GM12878 (cell line): ENCODE measurements around the gene PID1. TPM values are rescaled to one million over a fixed set of nuclear protein-coding genes. Genes with fewer than 3 reads are reported as not detected.
A peak's percentile ranks its signal among the peaks of the same experiment; 100 is the strongest.

Experiments
- ATAC-seq: fragments of 200-7000 bp; cut with Tn5 transposase; 3 replicates; pipeline ENCODE4 v1.9.1; 2020; ENCODE audit warnings: mild to moderate bottlenecking, moderate library complexity
- BruUV-seq: library from RNA; stranded (reverse); fragments of 400-500 nt; replicated peaks from 2 replicates; lab custom pipeline; 2021; lab: Mats Ljungman, UMichigan
- CTCF ChIA-PET: fragments of 300-600 bp; sonication (Branson Sonifier 250); formaldehyde crosslinking; extraction: SDS; loops from one replicate; lab custom pipeline; 2021; ENCODE audit warnings: inconsistent platforms; lab: Yijun Ruan, JAX
- POLR2A ChIA-PET: fragments of 350-600 bp; formaldehyde crosslinking; extraction: SDS; loops from one replicate; lab custom pipeline; 2021; ENCODE audit warnings: inconsistent platforms; lab: Charles Lee
- RAD21 ChIA-PET: fragments of 300-600 bp; sonication (Branson Sonifier 250); formaldehyde crosslinking; loops from one replicate; lab custom pipeline; 2023; ENCODE audit warnings: antibody characterized with exemption; ENCODE audit not compliant: unreplicated experiment; lab: Charles Lee
- SMC1A ChIA-PET: fragments of 300-600 bp; sonication (Branson Sonifier 250); formaldehyde crosslinking; loops from one replicate; lab custom pipeline; 2023; ENCODE audit not compliant: unreplicated experiment, uncharacterized antibody; lab: Charles Lee
- DNase-seq: peaks from one replicate; pipeline ENCODE4 v3.0.0-alpha.2; 2011; ENCODE audit warnings: low read depth, low spot score
- FAIRE-seq: peaks from 3 replicates; lab custom pipeline; 2011; peaks lifted over from hg19 to GRCh38; lab: Jason Lieb, UNC
- H2AFZ ChIP-seq: 2 replicates; pipeline ENCODE4 v1.6.0; 2011; ENCODE audit warnings: low read depth, low read length, control low read depth; ENCODE audit not compliant: control insufficient read depth
- H3K27ac ChIP-seq: 2 replicates; pipeline ENCODE4 v1.5.1; 2011; ENCODE audit warnings: control low read depth; ENCODE audit not compliant: control insufficient read depth, insufficient read depth
- H3K27me3 ChIP-seq, 2 experiments: replicated peaks in 1 of 2; 2 replicates each; pipeline versions ENCODE4 v1.6.0 to v1.6.1; 2011; ENCODE audit warnings: low read length in 1 of 2; ENCODE audit not compliant: control insufficient read depth in 2 of 2, insufficient read depth in 2 of 2
- H3K36me3 ChIP-seq, 2 experiments: 2 replicates each; pipeline ENCODE4 v1.5.1; 2011; ENCODE audit warnings: low read length in 1 of 2; ENCODE audit not compliant: control insufficient read depth in 2 of 2, insufficient read depth in 2 of 2
- H3K4me1 ChIP-seq: 2 replicates; pipeline ENCODE4 v1.6.1; 2011; ENCODE audit warnings: mild to moderate bottlenecking, low read length, moderate library complexity, mixed read lengths; ENCODE audit not compliant: control insufficient read depth, insufficient read depth
- H3K4me2 ChIP-seq: 2 replicates; pipeline ENCODE4 v1.6.0; 2011; ENCODE audit warnings: control low read depth; ENCODE audit not compliant: control insufficient read depth, insufficient read depth
- H3K4me3 ChIP-seq: fragments of 200-600 bp; sonication (generic); 2 replicates; pipeline ENCODE4 v1.5.1; 2016
- H3K79me2 ChIP-seq: 2 replicates; pipeline ENCODE4 v1.6.0; 2011; ENCODE audit warnings: low read length; ENCODE audit not compliant: control insufficient read depth, insufficient read depth
- H3K9ac ChIP-seq: 2 replicates; pipeline ENCODE4 v1.8.0; 2011; ENCODE audit warnings: low read length, control low read depth, mixed read lengths; ENCODE audit not compliant: control insufficient read depth, insufficient read depth
- H3K9me3 ChIP-seq: replicated peaks from 3 replicates; pipeline ENCODE4 v1.5.1; 2011; ENCODE audit warnings: mild to moderate bottlenecking, low read length; ENCODE audit not compliant: control insufficient read depth, insufficient read depth
- H4K20me1 ChIP-seq: 2 replicates; pipeline ENCODE4 v1.6.0; 2011; ENCODE audit not compliant: control insufficient read depth, insufficient read depth
- ASH2L ChIP-seq: fragments of 300-600, 200-600 bp; sonication (generic); IDR thresholded peaks from 2 replicates; pipeline ENCODE4 v1.6.1; 2017; ENCODE audit warnings: low read depth, mild to moderate bottlenecking, borderline replicate concordance
- ATF7 ChIP-seq: fragments of 450-650 bp; IDR thresholded peaks from 2 replicates; pipeline ENCODE4 v1.6.1; 2016; ENCODE audit warnings: low read depth, mild to moderate bottlenecking
- BRCA1 ChIP-seq: IDR thresholded peaks from 2 replicates; pipeline ENCODE4 v1.6.1; 2011; ENCODE audit warnings: low read depth, low read length, improper control_type of control experiment
- CHD1 ChIP-seq: IDR thresholded peaks from 2 replicates; pipeline ENCODE4 v1.6.1; 2012; ENCODE audit warnings: low read depth, low read length, improper control_type of control experiment
- EZH2 ChIP-seq: IDR thresholded peaks from 2 replicates; pipeline ENCODE4 v1.6.1; 2012; ENCODE audit warnings: low read depth, mild to moderate bottlenecking, control low read depth, inconsistent platforms, low read length, borderline replicate concordance; ENCODE audit not compliant: control insufficient read depth
- IKZF2 ChIP-seq, 2 experiments: fragments of 450-650 bp; IDR thresholded peaks; 2 replicates each; pipeline ENCODE4 v1.6.1; 2017; ENCODE audit warnings: mild to moderate bottlenecking in 2 of 2, moderate library complexity in 2 of 2
- IRF3 ChIP-seq: fragments of 450-650 bp; IDR thresholded peaks from 2 replicates; pipeline ENCODE4 v1.6.1; 2014; ENCODE audit warnings: mild to moderate bottlenecking
- IRF5 ChIP-seq: fragments of 450-650 bp; IDR thresholded peaks from 2 replicates; pipeline ENCODE4 v1.6.1; 2017; ENCODE audit warnings: borderline replicate concordance
- NFYB ChIP-seq: IDR thresholded peaks from 2 replicates; pipeline ENCODE4 v1.6.1; 2011; ENCODE audit warnings: low read depth, mild to moderate bottlenecking, low read length, improper control_type of control experiment, moderate library complexity; ENCODE audit not compliant: insufficient read depth
- NR2C1 ChIP-seq: fragments of 450-650 bp; IDR thresholded peaks from 2 replicates; pipeline ENCODE4 v1.6.1; 2017; ENCODE audit warnings: antibody characterized with exemption, mild to moderate bottlenecking, moderate library complexity
- NR2C2 ChIP-seq: IDR thresholded peaks from 2 replicates; pipeline ENCODE4 v1.6.1; 2011; ENCODE audit warnings: borderline replicate concordance, low read depth; ENCODE audit not compliant: control insufficient read depth, insufficient read length
- PAX8 ChIP-seq: fragments of 450-650 bp; IDR thresholded peaks from 2 replicates; pipeline ENCODE4 v1.6.1; 2017; ENCODE audit warnings: mild to moderate bottlenecking, moderate library complexity
- RBBP5 ChIP-seq: fragments of 200-600 bp; sonication (generic); conservative IDR thresholded peaks from 2 replicates; pipeline ENCODE4 v1.6.1; 2016
- SUZ12 ChIP-seq: fragments of 200-600 bp; sonication (generic); IDR thresholded peaks from one replicate; pipeline ENCODE4 v1.6.1; 2018; ENCODE audit warnings: antibody characterized with exemption, mild to moderate bottlenecking; ENCODE audit not compliant: unreplicated experiment
- TCF7 ChIP-seq: IDR thresholded peaks from 2 replicates; pipeline ENCODE4 v1.6.1; 2014; ENCODE audit warnings: antibody characterized with exemption, borderline replicate concordance
- ZBED1 ChIP-seq: IDR thresholded peaks from 2 replicates; pipeline ENCODE4 v1.6.1; 2016; ENCODE audit warnings: borderline replicate concordance
- in situ Hi-C: fragments of 300-500 bp; cut with MboI; formaldehyde crosslinking; loops from 9 replicates; pipeline ENCODE4 v1.14.3; 2018; ENCODE audit warnings: mixed read lengths
- intact Hi-C: fragments of 100-400 bp; cut with micrococcal nuclease; formaldehyde crosslinking; loops from one replicate; pipeline ENCODE4 v1.14.2; 2022; ENCODE audit not compliant: unreplicated experiment
- polyA plus RNA-seq, 11 experiments: library from polyadenylated mRNA; depleted of rRNA in 4 of 11; unstranded in 6 of 11; stranded (reverse) in 5 of 11; fragments of >200 nt; fragmentation: Nextera tagmentation in 4 of 11; fragmentation: Illumina TruSeq in 1 of 11; extraction: Ambion mirVana in 4 of 11; extraction: Trizol in 1 of 11; gene quantifications; 1 replicate in 1 of 11; 2 replicates in 10 of 11; pipeline versions ENCODE4 v1.2.1 to v1.2.3, GENCODE V29; 2011 to 2016; ENCODE audit warnings: inconsistent platforms in 2 of 11, missing spikeins in 2 of 11, low read depth in 1 of 11
- total RNA-seq, 4 experiments: library from RNA; depleted of rRNA in 3 of 4; stranded (reverse); fragments of >200 nt in 3 of 4; fragmentation: Illumina TruSeq in 1 of 4; extraction: Trizol in 1 of 4; gene quantifications; 2 replicates each; pipeline versions ENCODE4 v1.2.1 to v1.2.3, GENCODE V29; 2013 to 2021
- TF ChIP-seq, protein P1 (sequence below), 3 experiments: IDR thresholded peaks in 2 of 3; conservative IDR thresholded peaks in 1 of 3; 2 replicates each; pipeline ENCODE4 v1.5.1; 2011; ENCODE audit warnings: low read depth in 3 of 3, low read length in 3 of 3, mild to moderate bottlenecking in 3 of 3, control low read depth in 2 of 3, moderate library complexity in 2 of 3, inconsistent platforms in 1 of 3, mixed read lengths in 1 of 3; ENCODE audit not compliant: control insufficient read depth in 2 of 3, insufficient read depth in 1 of 3; ENCODE audit errors: extremely low read depth in 1 of 3
- TF ChIP-seq, protein P2 (sequence below): fragments of 450-650 bp; IDR thresholded peaks from 2 replicates; pipeline ENCODE4 v1.6.1; 2016; ENCODE audit warnings: mild to moderate bottlenecking, moderate library complexity, borderline replicate concordance

PID1 gene
- total and polyA plus RNA-seq, 10 of the 15 experiments (the other 5 are each of a cell fraction or from before 2014, with no cell fraction given), result not detected

GRCh38 chr2:229118927-229119326 lies 152.2 kb downstream of the PID1 start:
- POLR2A ChIA-PET, result no interaction called here
- FAIRE-seq (no peak), ATAC-seq (peak; percentile 91)
- TF ChIP-seq IRF3 (no peak), ASH2L (no peak), ATF7 (peak; percentile 46; the same call in 1 of the 2 replicates), SUZ12 (no peak), NFYB (peak; percentile 52; the same call in 1 of the 2 replicates), NR2C1 (no peak), IRF5 (no peak), TCF7 (no peak), PAX8 (no peak), NR2C2 (no peak), EZH2 (no peak), BRCA1 (no peak), ZBED1 (no peak), RBBP5 (no peak), IKZF2 (IDR thresholded peaks at IDR 0.05) (no peak), CHD1 (no peak)
- TF ChIP-seq, protein P1, sequence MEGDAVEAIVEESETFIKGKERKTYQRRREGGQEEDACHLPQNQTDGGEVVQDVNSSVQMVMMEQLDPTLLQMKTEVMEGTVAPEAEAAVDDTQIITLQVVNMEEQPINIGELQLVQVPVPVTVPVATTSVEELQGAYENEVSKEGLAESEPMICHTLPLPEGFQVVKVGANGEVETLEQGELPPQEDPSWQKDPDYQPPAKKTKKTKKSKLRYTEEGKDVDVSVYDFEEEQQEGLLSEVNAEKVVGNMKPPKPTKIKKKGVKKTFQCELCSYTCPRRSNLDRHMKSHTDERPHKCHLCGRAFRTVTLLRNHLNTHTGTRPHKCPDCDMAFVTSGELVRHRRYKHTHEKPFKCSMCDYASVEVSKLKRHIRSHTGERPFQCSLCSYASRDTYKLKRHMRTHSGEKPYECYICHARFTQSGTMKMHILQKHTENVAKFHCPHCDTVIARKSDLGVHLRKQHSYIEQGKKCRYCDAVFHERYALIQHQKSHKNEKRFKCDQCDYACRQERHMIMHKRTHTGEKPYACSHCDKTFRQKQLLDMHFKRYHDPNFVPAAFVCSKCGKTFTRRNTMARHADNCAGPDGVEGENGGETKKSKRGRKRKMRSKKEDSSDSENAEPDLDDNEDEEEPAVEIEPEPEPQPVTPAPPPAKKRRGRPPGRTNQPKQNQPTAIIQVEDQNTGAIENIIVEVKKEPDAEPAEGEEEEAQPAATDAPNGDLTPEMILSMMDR (IDR thresholded peaks at IDR 0.05 in 2 of 3, conservative IDR thresholded peaks at IDR 0.05 in 1 of 3; ENCODE audit: control insufficient read depth in 2 of 3, extremely low read depth in 1 of 3, insufficient read depth in 1 of 3, low read depth in 3 of 3, low read length in 3 of 3), result no peak
- TF ChIP-seq, protein P2, sequence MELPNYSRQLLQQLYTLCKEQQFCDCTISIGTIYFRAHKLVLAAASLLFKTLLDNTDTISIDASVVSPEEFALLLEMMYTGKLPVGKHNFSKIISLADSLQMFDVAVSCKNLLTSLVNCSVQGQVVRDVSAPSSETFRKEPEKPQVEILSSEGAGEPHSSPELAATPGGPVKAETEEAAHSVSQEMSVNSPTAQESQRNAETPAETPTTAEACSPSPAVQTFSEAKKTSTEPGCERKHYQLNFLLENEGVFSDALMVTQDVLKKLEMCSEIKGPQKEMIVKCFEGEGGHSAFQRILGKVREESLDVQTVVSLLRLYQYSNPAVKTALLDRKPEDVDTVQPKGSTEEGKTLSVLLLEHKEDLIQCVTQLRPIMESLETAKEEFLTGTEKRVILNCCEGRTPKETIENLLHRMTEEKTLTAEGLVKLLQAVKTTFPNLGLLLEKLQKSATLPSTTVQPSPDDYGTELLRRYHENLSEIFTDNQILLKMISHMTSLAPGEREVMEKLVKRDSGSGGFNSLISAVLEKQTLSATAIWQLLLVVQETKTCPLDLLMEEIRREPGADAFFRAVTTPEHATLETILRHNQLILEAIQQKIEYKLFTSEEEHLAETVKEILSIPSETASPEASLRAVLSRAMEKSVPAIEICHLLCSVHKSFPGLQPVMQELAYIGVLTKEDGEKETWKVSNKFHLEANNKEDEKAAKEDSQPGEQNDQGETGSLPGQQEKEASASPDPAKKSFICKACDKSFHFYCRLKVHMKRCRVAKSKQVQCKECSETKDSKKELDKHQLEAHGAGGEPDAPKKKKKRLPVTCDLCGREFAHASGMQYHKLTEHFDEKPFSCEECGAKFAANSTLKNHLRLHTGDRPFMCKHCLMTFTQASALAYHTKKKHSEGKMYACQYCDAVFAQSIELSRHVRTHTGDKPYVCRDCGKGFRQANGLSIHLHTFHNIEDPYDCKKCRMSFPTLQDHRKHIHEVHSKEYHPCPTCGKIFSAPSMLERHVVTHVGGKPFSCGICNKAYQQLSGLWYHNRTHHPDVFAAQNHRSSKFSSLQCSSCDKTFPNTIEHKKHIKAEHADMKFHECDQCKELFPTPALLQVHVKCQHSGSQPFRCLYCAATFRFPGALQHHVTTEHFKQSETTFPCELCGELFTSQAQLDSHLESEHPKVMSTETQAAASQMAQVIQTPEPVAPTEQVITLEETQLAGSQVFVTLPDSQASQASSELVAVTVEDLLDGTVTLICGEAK, result no peak

More at GRCh38 chr2:229118927-229119326, 152.2 kb downstream of the PID1 start:
- H3K4me2 ChIP-seq, result no peak overlapping the region
- no peaks in the 10 kb centered on the region for H3K36me3 ChIP-seq
- peaks cover 3% of the 10 kb centered on the region for H3K4me1 ChIP-seq
- no peak overlapping the region for H2AFZ ChIP-seq
- ChIA-PET RAD21 (no interaction called here), SMC1A (no interaction called here), CTCF (no interaction called here)
- no peak overlapping the region for H3K27ac ChIP-seq
- no peaks in the 10 kb centered on the region for H3K79me2 ChIP-seq
- in situ Hi-C loops (no loop called here), intact Hi-C loops (no loop called here)
- no peaks in the 10 kb centered on the region for H3K27me3 ChIP-seq
- BruUV-seq, result no TSS peak
- H3K4me3 ChIP-seq, result no peak overlapping the region
- H3K9me3 ChIP-seq, result no peaks in the 10 kb centered on the region; the same call in 1 of the 3 replicates
- no peak overlapping the region for H3K9ac ChIP-seq
- no peaks in the 10 kb centered on the region for H4K20me1 ChIP-seq
- no peak for DNase-seq
